IPS-NIHi11 (cell line): ENCODE data around the gene FAM219A.
"Not testable (repeated sequence)": the region's sequence is repeated elsewhere in the genome, so short reads cannot be mapped to it uniquely, and the experiment has no call there.

Experiments used
- DNase-seq: peaks from one replicate; pipeline ENCODE4 v3.0.0; 2012; ENCODE audit warnings: mixed read lengths, low spot score

Gene FAM219A

GRCh38 chr9:34484678-34485077, 26.3 kb upstream of the FAM219A start:
- DNase-seq = no peak

GRCh38 chr9:34482746-34483145, 24.4 kb upstream of the FAM219A start:
- not testable (repeated sequence) for DNase-seq

GRCh38 chr9:34481620-34482019, 23.2 kb upstream of the FAM219A start:
- not testable (repeated sequence) for DNase-seq

- DNase-seq = no peak
These were observed 21.1 kb upstream of the FAM219A start for GRCh38 chr9:34479431-34479866.

GRCh38 chr9:34477541-34477940, 19.2 kb upstream of the FAM219A start:
- DNase-seq = no peak

- DNase-seq = no peak
These were observed 16.7 kb upstream of the FAM219A start for GRCh38 chr9:34475097-34475496.

GRCh38 chr9:34465468-34465867, 7.1 kb upstream of the FAM219A start:
- no peak for DNase-seq

GRCh38 chr9:34464571-34464970, 6.2 kb upstream of the FAM219A start:
- no peak for DNase-seq

GRCh38 chr9:34463901-34464232, 5.5 kb upstream of the FAM219A start:
- DNase-seq = no peak

GRCh38 chr9:34463098-34463900, 4.9 kb upstream of the FAM219A start:
- no peak for DNase-seq

GRCh38 chr9:34459941-34460340, 1.6 kb upstream of the FAM219A start:
- DNase-seq = no peak

- no peak for DNase-seq
These were observed 986 bp upstream of the FAM219A start for GRCh38 chr9:34459356-34459755.

GRCh38 chr9:34458959-34459340, 580 bp upstream of the FAM219A start:
- DNase-seq = no peak

- DNase-seq = peak; percentile 62
These were observed 931 bp downstream of the FAM219A start for GRCh38 chr9:34457266-34458012.

- no peak for DNase-seq
These were observed 1.6 kb downstream of the FAM219A start for GRCh38 chr9:34456746-34457145.

- DNase-seq = no peak
These were observed 2.2 kb downstream of the FAM219A start for GRCh38 chr9:34456151-34456550.

GRCh38 chr9:34454571-34455065, 3.8 kb downstream of the FAM219A start:
- no peak for DNase-seq

GRCh38 chr9:34452568-34452967, 5.8 kb downstream of the FAM219A start:
- no peak for DNase-seq

GRCh38 chr9:34451545-34451944, 6.8 kb downstream of the FAM219A start:
- no peak for DNase-seq

GRCh38 chr9:34451135-34451534, 7.2 kb downstream of the FAM219A start:
- peak; percentile 14 for DNase-seq

- no peak for DNase-seq
These were observed 7.7 kb downstream of the FAM219A start for GRCh38 chr9:34450644-34451043.

GRCh38 chr9:34446951-34447350, 11.4 kb downstream of the FAM219A start:
- no peak for DNase-seq

- DNase-seq = no peak
These were observed 11.9 kb downstream of the FAM219A start for GRCh38 chr9:34446468-34446891.
